A549 (cell line): ENCODE results near the gene MRTFB. TPM values are rescaled to one million over a fixed set of nuclear protein-coding genes. Genes with fewer than 3 reads are reported as not detected.

Experiments
- ATAC-seq, 2 experiments: fragments of 200-7000 bp in 1 of 2; fragments of >200 bp in 1 of 2; cut with Nextera tagmentation in 1 of 2; cut with Tn5 transposase in 1 of 2; 3 replicates each; pipeline versions ENCODE4 v1.8.0 to v1.9.1; 2018 to 2020; ENCODE audit warnings: mild to moderate bottlenecking in 1 of 2, moderate library complexity in 1 of 2
- CTCF ChIA-PET: fragments of 300-600 bp; sonication (Branson Sonifier 250); formaldehyde crosslinking; extraction: SDS; loops from one replicate; lab custom pipeline; 2021; ENCODE audit warnings: antibody characterized with exemption, inconsistent platforms; lab: Yijun Ruan, JAX
- POLR2A ChIA-PET: fragments of 350-600 bp; formaldehyde crosslinking; extraction: SDS; loops from one replicate; lab custom pipeline; 2021; ENCODE audit warnings: antibody characterized with exemption, inconsistent platforms; lab: Yijun Ruan, JAX
- DNase-seq, 2 experiments: peaks; one replicate each; pipeline versions ENCODE4 v3.0.0 to v3.0.0-alpha.2; 2011 to 2016; ENCODE audit warnings: low read depth in 1 of 2, low spot score in 1 of 2
- FAIRE-seq: peaks from 2 replicates; lab custom pipeline; 2011; peaks lifted over from hg19 to GRCh38; lab: Jason Lieb, UNC
- H3K27ac ChIP-seq, 2 experiments: fragments of >200 bp; sonication (Bioruptor Twin); formaldehyde crosslinking; 3 replicates each; pipeline ENCODE4 v1.5.1; 2016 to 2017
- H3K4me1 ChIP-seq: fragments of >200 bp; sonication (Bioruptor Twin); formaldehyde crosslinking; 3 replicates; pipeline ENCODE4 v1.6.1; 2016
- H3K4me2 ChIP-seq: fragments of >200 bp; sonication (Bioruptor Twin); formaldehyde crosslinking; 3 replicates; pipeline ENCODE4 v1.6.1; 2016
- H3K4me3 ChIP-seq: fragments of >200 bp; sonication (Bioruptor Twin); formaldehyde crosslinking; 3 replicates; pipeline ENCODE4 v1.5.1; 2016
- H3K9me3 ChIP-seq: fragments of >200 bp; sonication (Bioruptor Twin); formaldehyde crosslinking; 3 replicates; pipeline ENCODE4 v1.6.1; 2016
- CBX2 ChIP-seq: fragments of 200-600 bp; sonication (generic); IDR thresholded peaks from 2 replicates; pipeline ENCODE4 v1.6.1; 2016; ENCODE audit warnings: low read depth, mild to moderate bottlenecking, borderline replicate concordance
- E2F6 ChIP-seq: IDR thresholded peaks from 2 replicates; pipeline ENCODE4 v1.6.1; 2012; ENCODE audit warnings: low read depth, borderline replicate concordance
- EHMT2 ChIP-seq: fragments of 200-600 bp; sonication (generic); IDR thresholded peaks from 2 replicates; pipeline ENCODE4 v1.6.1; 2016; ENCODE audit warnings: antibody characterized with exemption, low read depth, mild to moderate bottlenecking, moderate library complexity
- FOXS1 ChIP-seq: fragments of 250-450 bp; sonication (Bioruptor Pico); IDR thresholded peaks from 2 replicates; pipeline ENCODE4 v1.5.0; 2020; ENCODE audit warnings: mild to moderate bottlenecking, moderate library complexity
- HOXA7 ChIP-seq: fragments of 250-450 bp; sonication (Bioruptor Pico); IDR thresholded peaks from 2 replicates; pipeline ENCODE4 v1.5.0; 2020; ENCODE audit warnings: mild to moderate bottlenecking, moderate library complexity
- JUN ChIP-seq, 2 experiments: fragments of >200 bp; sonication (Bioruptor Twin); formaldehyde crosslinking; IDR thresholded peaks; 2 replicates in 1 of 2; 3 replicates in 1 of 2; pipeline ENCODE4 v1.6.1; 2016 to 2017
- JUNB ChIP-seq: fragments of >200 bp; sonication (Bioruptor Twin); formaldehyde crosslinking; IDR thresholded peaks from 2 replicates; pipeline ENCODE4 v1.6.1; 2016
- MAX ChIP-seq: IDR thresholded peaks from 2 replicates; pipeline ENCODE4 v1.6.1; 2012
- MYC ChIP-seq: IDR thresholded peaks from 2 replicates; pipeline ENCODE4 v1.6.1; 2012; ENCODE audit warnings: mild to moderate bottlenecking, inconsistent platforms, low read length, improper control_type of control experiment, borderline replicate concordance
- NFE2L2 ChIP-seq: fragments of 150-350 bp; conservative IDR thresholded peaks from 2 replicates; pipeline ENCODE4 v1.6.1; 2014; ENCODE audit warnings: low read length
- PHF8 ChIP-seq: fragments of 200-600 bp; sonication (generic); IDR thresholded peaks from 2 replicates; pipeline ENCODE4 v1.6.1; 2016; ENCODE audit warnings: low read depth, mild to moderate bottlenecking, antibody characterized with exemption, moderate library complexity, borderline replicate concordance
- RAD21 ChIP-seq, 2 experiments: fragments of >200 bp in 1 of 2; sonication (Bioruptor Twin) in 1 of 2; formaldehyde crosslinking in 1 of 2; IDR thresholded peaks in 1 of 2; conservative IDR thresholded peaks in 1 of 2; 2 replicates in 1 of 2; 3 replicates in 1 of 2; pipeline ENCODE4 v1.6.1; 2012 to 2018; ENCODE audit warnings: inconsistent platforms in 1 of 2
- RCOR1 ChIP-seq: fragments of 150-350 bp; IDR thresholded peaks from 2 replicates; pipeline ENCODE4 v1.6.1; 2014; ENCODE audit warnings: antibody characterized with exemption, low read length, low read depth
- REST ChIP-seq: fragments of 200-600 bp; sonication (generic); IDR thresholded peaks from 2 replicates; pipeline ENCODE4 v1.6.1; 2016; ENCODE audit warnings: antibody characterized with exemption, mild to moderate bottlenecking, moderate library complexity
- SMC3 ChIP-seq: fragments of >200 bp; sonication (Bioruptor Twin); formaldehyde crosslinking; IDR thresholded peaks from 3 replicates; pipeline ENCODE4 v1.6.1; 2018; ENCODE audit warnings: inconsistent platforms
- SREBF2 ChIP-seq: fragments of 450-650 bp; IDR thresholded peaks from 2 replicates; pipeline ENCODE4 v1.6.1; 2014; ENCODE audit warnings: mild to moderate bottlenecking, moderate library complexity
- ZSCAN20 ChIP-seq: fragments of 250-450 bp; sonication (Bioruptor Pico); IDR thresholded peaks from 2 replicates; pipeline ENCODE4 v1.8.0; 2022; ENCODE audit warnings: mild to moderate bottlenecking, moderate library complexity
- WGBS: methylation state at CpG from one replicate; pipeline ENCODE4 v1.1.6; 2017; ENCODE audit errors: missing lambda C conversion rate; 5-methylcytosine and 5-hydroxymethylcytosine counted together
- polyA plus RNA-seq, 4 experiments: library from polyadenylated mRNA; depleted of rRNA in 3 of 4; stranded (reverse); fragments of >200 nt; fragmentation: RNase III in 1 of 4; extraction: RNeasy Plus Mini Kit Qiagen cat#74134 plus additional on column Dnase treatment in 1 of 4; gene quantifications; 2 replicates in 3 of 4; 3 replicates in 1 of 4; pipeline ENCODE4 v1.2.3, GENCODE V29; 2011 to 2017

The MRTFB gene
- polyA plus RNA-seq, 2 of the 4 experiments (the other 2 are of a cell fraction) = 13.7 to 24.2 TPM

- TF ChIP-seq PHF8 (peak; percentile 46; the same call in 1 of the 2 replicates), NFE2L2 (no peak), MAX (peak; percentile 35), JUN (IDR thresholded peaks at IDR 0.05) (peak in 1 of 2 experiments; percentile 51; a peak in 1 of 5 replicates), REST (0 out of 2 replicates have a peak, but pooled peaks have one; percentile 22)
- H3K9me3 ChIP-seq = no peaks in the 10 kb centered on the region
- ATAC-seq (peak; percentile 24 to 45), FAIRE-seq (no peak), DNase-seq (peak in 1 of 2 experiments; percentile 61)
- CTCF ChIA-PET = interaction anchor here (1.6 kb wide), 1 partner anchor 226 kb away, joined by 3 read pairs; no protein-coding TSS in a partner anchor
- POLR2A ChIA-PET = no interaction called here
- 2% methylated on average over 23 of the region's 86 CpGs for WGBS
- H3K4me1 ChIP-seq = peaks cover 28% of the 10 kb centered on the region
- H3K4me3 ChIP-seq = peak overlapping the region; percentile 98
- H3K27ac ChIP-seq = peak overlapping the region; percentile 99 to 100
- peak overlapping the region; percentile 94 for H3K4me2 ChIP-seq
These were observed 231.5 kb downstream of the MRTFB start for GRCh38 chr16:14302399-14303181.

GRCh38 chr16:14303182-14303618 is 232.1 kb downstream of the MRTFB start:
- no peak for TF ChIP-seq EHMT2
- no peak for TF ChIP-seq CBX2
- TF ChIP-seq SMC3 = no peak
- no peak for TF ChIP-seq RAD21 (conservative IDR thresholded peaks at IDR 0.05 in 1 of 2, IDR thresholded peaks at IDR 0.05 in 1 of 2)
- no peak for TF ChIP-seq NFE2L2
- TF ChIP-seq ZSCAN20 (CRISPR knock-in tag) = no peak
- TF ChIP-seq JUNB = no peak
- no peak for TF ChIP-seq FOXS1 (CRISPR knock-in tag)
- no peak for TF ChIP-seq E2F6
- TF ChIP-seq SREBF2 = no peak
- TF ChIP-seq HOXA7 (CRISPR knock-in tag) = no peak
- no peak for TF ChIP-seq RCOR1
- no peak for TF ChIP-seq MYC
- ATAC-seq (no peak), DNase-seq (no peak), FAIRE-seq (no peak)
- Histone ChIP-seq H3K4me1 (peaks cover 34% of the 10 kb centered on the region), H3K9me3 (no peaks in the 10 kb centered on the region), H3K4me2 (peak overlapping the region; percentile 94), H3K27ac (peak overlapping the region; percentile 99 to 100), H3K4me3 (peak overlapping the region; percentile 98)
- under 1% methylated on average over 14 of the region's 14 CpGs for WGBS
- POLR2A ChIA-PET = interaction anchor here (0.5 to 2.3 kb wide), 2 partner anchors 14 to 62 kb away, joined by 5 to 11 read pairs; no protein-coding TSS in a partner anchor
- CTCF ChIA-PET = interaction anchor here (1.6 kb wide), 1 partner anchor 225 kb away, joined by 3 read pairs; no protein-coding TSS in a partner anchor
